K562 (cell line): ENCODE measurements around the gene FCHO1. TPM values are rescaled to one million over a fixed set of nuclear protein-coding genes. Genes with fewer than 3 reads are reported as not detected.
A peak's percentile ranks its signal among the peaks of the same experiment; 100 is the strongest.

ENCODE experiments used
- BRD9 ChIP-seq: fragments of 450-650 bp; IDR thresholded peaks from 2 replicates; pipeline ENCODE4 v1.6.1; 2018; ENCODE audit warnings: low read depth; ENCODE audit not compliant: partially characterized antibody
- E2F6 ChIP-seq, 2 experiments: IDR thresholded peaks; 2 replicates each; pipeline ENCODE4 v1.6.1; 2011; ENCODE audit warnings: borderline replicate concordance in 1 of 2, control low read depth in 1 of 2, low read depth in 1 of 2, low read length in 1 of 2, mild to moderate bottlenecking in 1 of 2, mixed read lengths in 1 of 2, moderate library complexity in 1 of 2; ENCODE audit not compliant: insufficient read depth in 1 of 2, insufficient read length in 1 of 2, poor library complexity in 1 of 2, severe bottlenecking in 1 of 2; ENCODE audit errors: extremely low read depth in 1 of 2
- EGR1 ChIP-seq: fragments of 450-650 bp; conservative IDR thresholded peaks from 2 replicates; pipeline ENCODE4 v1.6.1; 2017; ENCODE audit warnings: mild to moderate bottlenecking
- GATA2 ChIP-seq: sonication (generic); formaldehyde crosslinking; IDR thresholded peaks from 2 replicates; pipeline ENCODE4 v1.4.0; 2020; ENCODE audit warnings: mild to moderate bottlenecking, missing genetic modification reagents
- GTF2F1 ChIP-seq: IDR thresholded peaks from 2 replicates; pipeline ENCODE4 v1.6.1; 2011; ENCODE audit warnings: low read depth, low read length, improper control_type of control experiment
- JUN ChIP-seq, 2 experiments: sonication (generic) in 1 of 2; formaldehyde crosslinking in 1 of 2; IDR thresholded peaks; 2 replicates each; pipeline versions ENCODE4 v1.6.1 to v1.8.0; 2012 to 2022; ENCODE audit warnings: borderline replicate concordance in 2 of 2, mild to moderate bottlenecking in 2 of 2, improper control_type of control experiment in 1 of 2, low read depth in 1 of 2, low read length in 1 of 2, missing genetic modification reagents in 1 of 2
- MED1 ChIP-seq: sonication (generic); formaldehyde crosslinking; IDR thresholded peaks from 2 replicates; pipeline ENCODE4 v1.8.1; 2023; ENCODE audit warnings: missing genetic modification reagents, borderline replicate concordance
- MXD1 ChIP-seq: fragments of 250-450 bp; sonication (Bioruptor Pico); IDR thresholded peaks from 2 replicates; pipeline ENCODE4 v1.8.0; 2021; ENCODE audit warnings: borderline replicate concordance, mild to moderate bottlenecking, moderate library complexity; ENCODE audit not compliant: poor library complexity, severe bottlenecking
- NELFE ChIP-seq: IDR thresholded peaks from 2 replicates; pipeline ENCODE4 v1.6.1; 2011; ENCODE audit warnings: mild to moderate bottlenecking; ENCODE audit not compliant: insufficient read depth, insufficient read length
- NRF1 ChIP-seq, 2 experiments: fragments of 450-650 bp; IDR thresholded peaks in 1 of 2; conservative IDR thresholded peaks in 1 of 2; 2 replicates each; pipeline ENCODE4 v1.6.1; 2014; ENCODE audit warnings: mild to moderate bottlenecking in 2 of 2
- POLR2A ChIP-seq: fragments of 450-650 bp; conservative IDR thresholded peaks from 2 replicates; pipeline ENCODE4 v1.6.1; 2016
- POLR2AphosphoS2 ChIP-seq: IDR thresholded peaks from 2 replicates; pipeline ENCODE4 v1.6.1; 2012; ENCODE audit warnings: low read length, improper control_type of control experiment
- RBM22 ChIP-seq: fragments of 200-400 bp; formaldehyde crosslinking; IDR thresholded peaks from 2 replicates; pipeline ENCODE4 v1.6.1; 2018; ENCODE audit warnings: low read length, low read depth; ENCODE audit not compliant: poor library complexity, severe bottlenecking
- RNF2 ChIP-seq: sonication (generic); IDR thresholded peaks from 2 replicates; pipeline ENCODE4 v1.6.1; 2016
- SMC3 ChIP-seq: conservative IDR thresholded peaks from 2 replicates; pipeline ENCODE4 v1.6.1; 2011; ENCODE audit warnings: low read depth, low read length, improper control_type of control experiment; ENCODE audit not compliant: insufficient read depth
- ZBED1 ChIP-seq: IDR thresholded peaks from 2 replicates; pipeline ENCODE4 v1.6.1; 2014
- ZBTB33 ChIP-seq: sonication (generic); formaldehyde crosslinking; IDR thresholded peaks from 2 replicates; pipeline ENCODE4 v1.8.1; 2023; ENCODE audit warnings: mild to moderate bottlenecking, missing genetic modification reagents
- ZNF253 ChIP-seq: fragments of 250-450 bp; sonication (Bioruptor Pico); conservative IDR thresholded peaks from 2 replicates; pipeline ENCODE4 v1.6.1; 2021; ENCODE audit warnings: mild to moderate bottlenecking
- ZNF282 ChIP-seq: sonication (generic); formaldehyde crosslinking; IDR thresholded peaks from 2 replicates; pipeline ENCODE4 v1.8.1; 2023; ENCODE audit warnings: missing genetic modification reagents
- ZNF445 ChIP-seq: fragments of 250-450 bp; sonication (Bioruptor Pico); IDR thresholded peaks from 2 replicates; pipeline ENCODE4 v1.4.0; 2020; ENCODE audit warnings: low read depth, mild to moderate bottlenecking, moderate library complexity
- ZNF699 ChIP-seq: fragments of 250-450 bp; sonication (Bioruptor Pico); IDR thresholded peaks from 2 replicates; pipeline ENCODE4 v1.8.0; 2021; ENCODE audit warnings: mild to moderate bottlenecking, moderate library complexity; ENCODE audit not compliant: insufficient replicate concordance
- ZNF717 ChIP-seq: fragments of 250-450 bp; sonication (Bioruptor Pico); IDR thresholded peaks from 2 replicates; pipeline ENCODE4 v1.5.0; 2021
- polyA plus RNA-seq, 8 experiments: library from polyadenylated mRNA; depleted of rRNA in 4 of 8; stranded (reverse) in 5 of 8; unstranded in 3 of 8; fragments of >200 nt; fragmentation: Nextera tagmentation in 2 of 8; fragmentation: Illumina TruSeq in 1 of 8; extraction: Ambion mirVana in 2 of 8; extraction: Trizol in 1 of 8; gene quantifications; 2 replicates each; pipeline versions ENCODE4 v1.2.1 to v1.2.3, GENCODE V29; 2011 to 2014; ENCODE audit warnings: inconsistent platforms in 1 of 8, missing spikeins in 1 of 8
- total RNA-seq, 7 experiments: library from RNA; depleted of rRNA in 6 of 7; stranded (reverse); fragments of >200 nt in 6 of 7; fragmentation: Illumina TruSeq in 2 of 7; extraction: Trizol in 2 of 7; gene quantifications; 2 replicates each; pipeline versions ENCODE4 v1.2.1 to v1.2.3, GENCODE V29; 2011 to 2021; ENCODE audit warnings: low replicate concordance in 1 of 7
- TF ChIP-seq, protein P1 (sequence below): fragments of 200-400 bp; formaldehyde crosslinking; IDR thresholded peaks from 2 replicates; pipeline ENCODE4 v1.6.1; 2017; ENCODE audit warnings: mild to moderate bottlenecking, low read depth, low read length, moderate library complexity

FCHO1 gene
- total and polyA plus RNA-seq, 9 of the 15 experiments (the other 6 are each of a cell fraction or from before 2014, with no cell fraction given) = 0.21 to 58.9 (median 18.3) TPM

DNA sequence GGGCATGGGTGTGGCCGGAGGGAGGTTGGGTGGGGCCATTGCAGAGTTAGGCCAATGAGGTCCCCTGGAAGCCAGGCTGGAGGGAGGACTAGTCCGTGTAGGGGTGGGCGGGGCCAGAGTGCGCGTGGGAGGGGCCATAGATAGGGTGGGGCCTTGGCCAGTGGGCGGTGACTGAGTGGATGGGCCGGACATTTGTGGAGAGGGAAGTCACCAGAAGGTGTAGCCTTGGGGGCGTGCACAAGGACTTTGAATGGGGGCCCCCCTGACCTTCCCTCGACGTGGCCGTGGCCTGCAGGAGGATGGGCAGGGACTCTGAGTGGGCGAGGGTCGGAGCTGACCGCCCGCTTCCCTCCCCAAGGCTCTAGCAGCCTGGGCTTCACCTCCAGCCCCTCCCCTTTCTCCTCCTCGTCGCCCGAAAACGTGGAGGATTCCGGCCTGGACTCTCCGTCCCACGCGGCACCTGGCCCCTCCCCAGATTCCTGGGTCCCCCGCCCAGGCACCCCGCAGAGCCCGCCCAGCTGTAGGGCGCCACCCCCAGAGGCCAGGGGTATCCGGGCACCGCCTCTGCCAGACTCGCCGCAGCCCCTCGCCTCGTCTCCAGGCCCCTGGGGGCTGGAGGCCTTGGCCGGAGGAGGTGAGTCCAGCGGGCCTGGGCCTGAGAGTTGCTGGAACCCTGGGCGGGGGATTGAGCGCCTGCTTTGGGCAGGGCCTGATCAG is 27.1 kb downstream of the FCHO1 start (continued):
- TF ChIP-seq ZNF699 (CRISPR knock-in tag) = no peak
- no peak for TF ChIP-seq GATA2 (CRISPR knock-in tag)
- peak; percentile 54 for TF ChIP-seq EGR1
- TF ChIP-seq, protein P1, sequence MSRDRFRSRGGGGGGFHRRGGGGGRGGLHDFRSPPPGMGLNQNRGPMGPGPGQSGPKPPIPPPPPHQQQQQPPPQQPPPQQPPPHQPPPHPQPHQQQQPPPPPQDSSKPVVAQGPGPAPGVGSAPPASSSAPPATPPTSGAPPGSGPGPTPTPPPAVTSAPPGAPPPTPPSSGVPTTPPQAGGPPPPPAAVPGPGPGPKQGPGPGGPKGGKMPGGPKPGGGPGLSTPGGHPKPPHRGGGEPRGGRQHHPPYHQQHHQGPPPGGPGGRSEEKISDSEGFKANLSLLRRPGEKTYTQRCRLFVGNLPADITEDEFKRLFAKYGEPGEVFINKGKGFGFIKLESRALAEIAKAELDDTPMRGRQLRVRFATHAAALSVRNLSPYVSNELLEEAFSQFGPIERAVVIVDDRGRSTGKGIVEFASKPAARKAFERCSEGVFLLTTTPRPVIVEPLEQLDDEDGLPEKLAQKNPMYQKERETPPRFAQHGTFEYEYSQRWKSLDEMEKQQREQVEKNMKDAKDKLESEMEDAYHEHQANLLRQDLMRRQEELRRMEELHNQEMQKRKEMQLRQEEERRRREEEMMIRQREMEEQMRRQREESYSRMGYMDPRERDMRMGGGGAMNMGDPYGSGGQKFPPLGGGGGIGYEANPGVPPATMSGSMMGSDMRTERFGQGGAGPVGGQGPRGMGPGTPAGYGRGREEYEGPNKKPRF = no peak
- no peak for TF ChIP-seq GTF2F1
- TF ChIP-seq POLR2AphosphoS2 = peak; percentile 86; the same call in 1 of the 2 replicates
- no peak for TF ChIP-seq NELFE
- no peak for TF ChIP-seq ZNF445 (CRISPR knock-in tag)
- TF ChIP-seq ZBTB33 (CRISPR knock-in tag) = 0 out of 2 replicates have a peak, but pooled peaks have one; percentile 8
- no peak for TF ChIP-seq MXD1
- peak; percentile 67 for TF ChIP-seq NRF1 (conservative IDR thresholded peaks at IDR 0.05 in 1 of 2, IDR thresholded peaks at IDR 0.05 in 1 of 2)
- no peak for TF ChIP-seq BRD9
- no peak for TF ChIP-seq MED1 (CRISPR knock-in tag)
- TF ChIP-seq RNF2 = no peak
- TF ChIP-seq E2F6 (IDR thresholded peaks at IDR 0.05; ENCODE audit: borderline replicate concordance in 1 of 2, extremely low read depth in 1 of 2, insufficient read depth in 1 of 2, insufficient read length in 1 of 2, low read depth in 1 of 2, low read length in 1 of 2, poor library complexity in 1 of 2, severe bottlenecking in 1 of 2) = peak in 1 of 2 experiments; percentile 41
- TF ChIP-seq POLR2A = 0 out of 2 replicates have a peak, but pooled peaks have one; percentile 19
- TF ChIP-seq RBM22 = no peak
- no peak for TF ChIP-seq ZBED1
- TF ChIP-seq JUN (IDR thresholded peaks at IDR 0.05; ENCODE audit: borderline replicate concordance, low read depth, low read length) = no peak
- TF ChIP-seq JUN (CRISPR knock-in tag; IDR thresholded peaks at IDR 0.05; ENCODE audit: borderline replicate concordance) = no peak
- TF ChIP-seq ZNF717 (CRISPR knock-in tag) = 0 out of 2 replicates have a peak, but pooled peaks have one; percentile 41
- no peak for TF ChIP-seq SMC3
- no peak for TF ChIP-seq ZNF282
- TF ChIP-seq ZNF253 (CRISPR knock-in tag) = no peak
